ENCODE results near the gene SCO2.
A peak's percentile ranks its signal among the peaks of the same experiment; 100 is the strongest.

SCO2 gene

GRCh38 chr22:50485221-50486131 is 39.9 kb downstream of the SCO2 start:
- H3K36me3 Mint-ChIP-seq, result no peaks in the 10 kb centered on the region
- H3K9me3 Mint-ChIP-seq, result no peaks in the 10 kb centered on the region

GRCh38 chr22:50483977-50484853 is 41.2 kb downstream of the SCO2 start:
- Mint-ChIP-seq H3K36me3 (no peaks in the 10 kb centered on the region), H3K9me3 (no peaks in the 10 kb centered on the region), H3K27ac (no peak overlapping the region), H3K4me1 (peaks cover 15% of the 10 kb centered on the region), H3K27me3 (peaks cover 59% of the 10 kb centered on the region), H3K4me3 (no peak overlapping the region)
- CTCF ChIA-PET, result interaction anchor here (1.0 kb wide), 1 partner anchor 10 kb away, joined by 4 read pairs; no protein-coding TSS in a partner anchor
- no peak for DNase-seq

More at GRCh38 chr22:50485221-50486131, 39.9 kb downstream of the SCO2 start:
- no peak overlapping the region for H3K27ac Mint-ChIP-seq
- H3K4me3 Mint-ChIP-seq, result no peak overlapping the region
- no peak for DNase-seq
- peaks cover 10% of the 10 kb centered on the region for H3K4me1 Mint-ChIP-seq
- CTCF ChIA-PET, result interaction anchor here (0.6 to 2.0 kb wide), 2 partner anchors 12 to 31 kb away, joined by 3 to 10 read pairs; no protein-coding TSS in a partner anchor
- H3K27me3 Mint-ChIP-seq, result peaks cover 46% of the 10 kb centered on the region

- no peak for DNase-seq
- Mint-ChIP-seq H3K27me3 (peaks cover 65% of the 10 kb centered on the region), H3K4me3 (no peak overlapping the region), H3K9me3 (no peaks in the 10 kb centered on the region), H3K36me3 (no peaks in the 10 kb centered on the region), H3K4me1 (peaks cover 15% of the 10 kb centered on the region), H3K27ac (no peak overlapping the region)
- CTCF ChIA-PET, result interaction anchor here (0.8 to 1.8 kb wide), 3 partner anchors 10 to 14 kb away, joined by 3 to 5 read pairs (median 4); no protein-coding TSS in a partner anchor
Measured at GRCh38 chr22:50483556-50483955, 41.8 kb downstream of the SCO2 start.

GRCh38 chr22:50483106-50483505 is 42.3 kb downstream of the SCO2 start:
- H3K4me3 Mint-ChIP-seq, result peak overlapping the region; percentile 50
- CTCF ChIA-PET, result interaction anchor here (0.8 to 1.8 kb wide), 2 partner anchors 10 to 15 kb away, joined by 3 to 5 read pairs; no protein-coding TSS in a partner anchor
- peaks cover 68% of the 10 kb centered on the region for H3K27me3 Mint-ChIP-seq

GRCh38 chr22:50482107-50483074 is 43.0 kb downstream of the SCO2 start:
- Mint-ChIP-seq H3K27me3 (peaks cover 68% of the 10 kb centered on the region), H3K4me3 (peak overlapping the region; percentile 75), H3K36me3 (no peaks in the 10 kb centered on the region), H3K9me3 (no peaks in the 10 kb centered on the region), H3K4me1 (peaks cover 15% of the 10 kb centered on the region), H3K27ac (no peak overlapping the region)
- CTCF ChIA-PET, result interaction anchor here (0.8 to 1.8 kb wide), 2 partner anchors 9 to 16 kb away, joined by 3 to 5 read pairs; no protein-coding TSS in a partner anchor
- no peak for DNase-seq

More at GRCh38 chr22:50483106-50483505, 42.3 kb downstream of the SCO2 start:
- no peak for DNase-seq
- peaks cover 15% of the 10 kb centered on the region for H3K4me1 Mint-ChIP-seq
- no peaks in the 10 kb centered on the region for H3K9me3 Mint-ChIP-seq
- H3K36me3 Mint-ChIP-seq, result no peaks in the 10 kb centered on the region
- H3K27ac Mint-ChIP-seq, result no peak overlapping the region

GRCh38 chr22:50481440-50482106 is 43.8 kb downstream of the SCO2 start, which contains the start of gene ADM2:
Gene ADM2 (plus strand): TSS chr22:50481543. CDS start chr22:50481848, 305 bp downstream.
- CTCF ChIA-PET, result interaction anchor here (1.8 kb wide), 1 partner anchor 16 kb away, joined by 5 read pairs; no protein-coding TSS in a partner anchor
- Mint-ChIP-seq H3K27ac (no peak within 1 kb of the TSS), H3K4me3 (peak within 1 kb of the TSS; percentile 75), H3K9me3 (no peaks in the 10 kb centered on the region), H3K27me3 (peaks cover 68% of the 10 kb centered on the region), H3K4me1 (peaks cover 21% of the 10 kb centered on the region), H3K36me3 (no peaks in the 10 kb centered on the region)
- peak; percentile 83 for DNase-seq

- CTCF ChIA-PET, result no interaction called here
- peak overlapping the region; percentile 67 for H3K4me3 Mint-ChIP-seq
- H3K27me3 Mint-ChIP-seq, result peaks cover 64% of the 10 kb centered on the region
- no peaks in the 10 kb centered on the region for H3K36me3 Mint-ChIP-seq
- H3K27ac Mint-ChIP-seq, result no peak overlapping the region
- DNase-seq, result no peak
- no peaks in the 10 kb centered on the region for H3K9me3 Mint-ChIP-seq
- H3K4me1 Mint-ChIP-seq, result peaks cover 18% of the 10 kb centered on the region
Measured at GRCh38 chr22:50481045-50481439, 44.4 kb downstream of the SCO2 start.

- H3K4me3 Mint-ChIP-seq, result peak overlapping the region; percentile 60
- peaks cover 54% of the 10 kb centered on the region for H3K27me3 Mint-ChIP-seq
- CTCF ChIA-PET, result interaction anchor here (0.9 to 1.3 kb wide), 3 partner anchors 9 to 23 kb away, joined by 3 read pairs; no protein-coding TSS in a partner anchor
- DNase-seq, result no peak
- no peaks in the 10 kb centered on the region for H3K36me3 Mint-ChIP-seq
- peaks cover 21% of the 10 kb centered on the region for H3K4me1 Mint-ChIP-seq
- H3K9me3 Mint-ChIP-seq, result no peaks in the 10 kb centered on the region
- peak overlapping the region; percentile 52 for H3K27ac Mint-ChIP-seq
Measured at GRCh38 chr22:50479721-50480120, 45.7 kb downstream of the SCO2 start.

GRCh38 chr22:50477923-50478322 is 47.5 kb downstream of the SCO2 start:
- Mint-ChIP-seq H3K27me3 (peaks cover 51% of the 10 kb centered on the region), H3K4me1 (peaks cover 33% of the 10 kb centered on the region), H3K27ac (no peak overlapping the region), H3K9me3 (no peaks in the 10 kb centered on the region), H3K4me3 (no peak overlapping the region), H3K36me3 (peaks cover 5% of the 10 kb centered on the region)
- no peak for DNase-seq
- CTCF ChIA-PET, result no interaction called here

GRCh38 chr22:50476868-50477267 is 48.5 kb downstream of the SCO2 start:
- Mint-ChIP-seq H3K27ac (peak overlapping the region; percentile 43), H3K4me3 (peak overlapping the region; percentile 55), H3K27me3 (peaks cover 47% of the 10 kb centered on the region), H3K36me3 (peaks cover 10% of the 10 kb centered on the region), H3K4me1 (peaks cover 43% of the 10 kb centered on the region), H3K9me3 (no peaks in the 10 kb centered on the region)
- no peak for DNase-seq
- CTCF ChIA-PET, result no interaction called here

- H3K27ac Mint-ChIP-seq, result no peak overlapping the region
- peaks cover 54% of the 10 kb centered on the region for H3K4me1 Mint-ChIP-seq
- DNase-seq, result no peak
- H3K4me3 Mint-ChIP-seq, result peak overlapping the region; percentile 55
- peaks cover 12% of the 10 kb centered on the region for H3K36me3 Mint-ChIP-seq
- H3K27me3 Mint-ChIP-seq, result peaks cover 41% of the 10 kb centered on the region
- H3K9me3 Mint-ChIP-seq, result no peaks in the 10 kb centered on the region
- CTCF ChIA-PET, result no interaction called here
Measured at GRCh38 chr22:50475652-50476002, 49.8 kb downstream of the SCO2 start.

GRCh38 chr22:50474710-50475651 is 50.4 kb downstream of the SCO2 start, which contains the start of gene SBF1:
Gene SBF1 (minus strand): TSS chr22:50475035. CDS start chr22:50474840, 195 bp downstream.
- Mint-ChIP-seq H3K36me3 (peaks cover 12% of the 10 kb centered on the region), H3K9me3 (no peaks in the 10 kb centered on the region), H3K27ac (peak within 1 kb of the TSS; percentile 91), H3K4me3 (peak within 1 kb of the TSS; percentile 86), H3K4me1 (peaks cover 57% of the 10 kb centered on the region), H3K27me3 (peaks cover 34% of the 10 kb centered on the region)
- CTCF ChIA-PET, result interaction anchor here (1.8 to 3.1 kb wide), 3 partner anchors 18 to 146 kb away, joined by 5 to 14 read pairs (median 5); no protein-coding TSS in a partner anchor
- peak; percentile 92 for DNase-seq

Data from activated naive CD4-positive, alpha-beta T cell treated with anti-CD3 and anti-CD28 coated beads, Interleukin-2, amount 10 ng/mL, durations not matched to agents 7 days and 5 days (primary cell).